PC-3 (cell line): Measurements from ENCODE around the gene SHROOM2. TPM values are rescaled to one million over a fixed set of nuclear protein-coding genes. Genes with fewer than 3 reads are reported as not detected.

Experiments used
- ATAC-seq: fragments of 200-7000 bp; cut with Tn5 transposase; 2 replicates; pipeline ENCODE4 v1.9.1; 2020; ENCODE audit warnings: mild to moderate bottlenecking, moderate library complexity
- BruUV-seq: library from RNA; stranded (reverse); fragments of 400-500 nt; replicated peaks from 2 replicates; lab custom pipeline; 2021; lab: Mats Ljungman, UMichigan
- CTCF ChIA-PET: fragments of 300-600 bp; sonication (Branson Sonifier 250); formaldehyde crosslinking; loops from one replicate; lab custom pipeline; 2022; ENCODE audit warnings: antibody characterized with exemption; lab: Charles Lee
- POLR2A ChIA-PET: fragments of 300-600 bp; sonication (Branson Sonifier 250); formaldehyde crosslinking; loops from one replicate; lab custom pipeline; 2022; ENCODE audit warnings: antibody characterized with exemption; ENCODE audit not compliant: unreplicated experiment; lab: Charles Lee
- DNase-seq: peaks from one replicate; pipeline ENCODE4 v3.0.0-alpha.2; 2015
- H2AFZ ChIP-seq: fragments of 300-600 bp; sonication (generic); 2 replicates; pipeline ENCODE4 v1.6.0; 2016; ENCODE audit warnings: antibody characterized with exemption, low read length
- H3F3A ChIP-seq: fragments of 300-600 bp; sonication (generic); one replicate; pipeline ENCODE4 v1.6.0; 2017; ENCODE audit warnings: antibody characterized with exemption, low read length, control low read depth, mild to moderate bottlenecking; ENCODE audit not compliant: unreplicated experiment
- H3K27ac ChIP-seq: fragments of 300-600 bp; sonication (generic); 2 replicates; pipeline ENCODE4 v1.5.1; 2016; ENCODE audit warnings: mild to moderate bottlenecking, low read length
- H3K27me3 ChIP-seq: fragments of 300-600 bp; sonication (generic); 2 replicates; pipeline ENCODE4 v1.6.1; 2016; ENCODE audit warnings: low read length, mixed read lengths
- H3K36me3 ChIP-seq: fragments of 300-600 bp; sonication (generic); 2 replicates; pipeline ENCODE4 v1.6.1; 2016; ENCODE audit warnings: low read depth, mixed run types, low read length, mixed read lengths
- H3K4me1 ChIP-seq: fragments of 300-600 bp; sonication (generic); 2 replicates; pipeline ENCODE4 v1.5.1; 2016; ENCODE audit warnings: low read length; ENCODE audit not compliant: insufficient read depth
- H3K4me2 ChIP-seq: fragments of 300-600 bp; sonication (generic); 2 replicates; pipeline ENCODE4 v1.6.0; 2016; ENCODE audit warnings: low read length
- H3K4me3 ChIP-seq: fragments of 300-600 bp; sonication (generic); 2 replicates; pipeline ENCODE4 v1.5.1; 2016; ENCODE audit warnings: mild to moderate bottlenecking, low read length, mixed read lengths
- H3K79me2 ChIP-seq: fragments of 300-600 bp; sonication (generic); 2 replicates; pipeline ENCODE4 v1.6.1; 2017; ENCODE audit warnings: low read length, mixed read lengths
- H3K9ac ChIP-seq: fragments of 300-600 bp; sonication (generic); 2 replicates; pipeline ENCODE4 v1.6.0; 2016; ENCODE audit warnings: mild to moderate bottlenecking, low read length
- H3K9me2 ChIP-seq: fragments of 300-600 bp; sonication (generic); replicated peaks from 2 replicates; pipeline ENCODE4 v1.6.1; 2016; ENCODE audit warnings: mixed run types, low read length, mixed read lengths
- H3K9me3 ChIP-seq: fragments of 300-600 bp; sonication (generic); 2 replicates; pipeline ENCODE4 v1.6.1; 2016; ENCODE audit warnings: low read length, mixed read lengths
- H4K20me1 ChIP-seq: fragments of 300-600 bp; sonication (generic); 2 replicates; pipeline ENCODE4 v1.6.1; 2016; ENCODE audit warnings: low read length, mixed read lengths
- CTCF ChIP-seq: fragments of 300-600 bp; sonication (generic); conservative IDR thresholded peaks from 2 replicates; pipeline ENCODE4 v1.5.1; 2017; ENCODE audit warnings: antibody characterized with exemption, low read depth, mild to moderate bottlenecking, low read length
- EZH2 ChIP-seq: fragments of 300-600 bp; sonication (generic); IDR thresholded peaks from one replicate; pipeline ENCODE4 v1.6.1; 2017; ENCODE audit warnings: antibody characterized with exemption, mild to moderate bottlenecking, low read length; ENCODE audit not compliant: unreplicated experiment
- EZH2phosphoT487 ChIP-seq: fragments of 300-600 bp; sonication (generic); IDR thresholded peaks from 2 replicates; pipeline ENCODE4 v1.6.1; 2018; ENCODE audit warnings: mild to moderate bottlenecking, antibody characterized with exemption, low read length, borderline replicate concordance
- intact Hi-C: fragments of 100-400 bp; cut with micrococcal nuclease; formaldehyde crosslinking; loops from 2 replicates; pipeline ENCODE4 v1.9.0; 2023
- total RNA-seq: library from RNA; depleted of rRNA; stranded (reverse); fragments of >200 nt; gene quantifications from 2 replicates; pipeline ENCODE4 v1.2.3, GENCODE V29; 2014

The SHROOM2 gene
- total RNA-seq, 1 experiment from 2014 or later = 6.5 TPM

DNA sequence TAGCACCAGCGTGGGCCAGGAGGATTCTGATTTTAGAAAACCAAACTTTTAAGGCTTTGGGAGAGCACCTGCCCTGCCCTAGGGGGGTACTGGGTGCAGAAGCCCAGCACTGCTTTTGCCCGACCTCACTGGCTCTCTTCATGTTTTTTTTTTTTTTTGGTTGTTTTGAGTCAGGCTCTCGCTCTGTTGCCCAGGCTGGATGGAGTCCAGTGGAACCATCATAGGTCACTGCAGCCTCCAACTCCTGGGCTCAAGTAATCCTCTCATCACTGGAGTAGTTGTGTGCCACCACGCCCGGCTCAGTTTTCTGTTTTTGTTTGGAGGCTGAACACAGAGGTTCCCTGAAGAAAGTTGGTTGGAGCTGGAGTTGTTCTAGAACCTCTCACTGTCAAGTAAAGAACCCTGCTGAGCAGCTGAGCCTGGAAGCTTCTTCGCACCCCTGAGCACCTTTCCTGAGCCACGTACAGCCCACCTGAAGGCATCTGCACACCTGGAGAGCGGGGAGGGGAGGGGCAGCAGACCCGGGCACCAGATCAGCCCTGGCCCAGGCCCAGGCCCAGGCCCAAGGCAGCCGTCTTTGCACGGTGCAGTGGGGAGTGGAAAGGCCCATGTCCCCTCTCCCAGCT is 49.5 kb downstream of the SHROOM2 start:
- H3K79me2 ChIP-seq = 0 out of 2 replicates have a peak, but pooled peaks cover 5% of the 10 kb centered on the region
- no peaks in the 10 kb centered on the region for H4K20me1 ChIP-seq
- no peak overlapping the region for H3K4me2 ChIP-seq
- H2AFZ ChIP-seq = no peak overlapping the region
- no peak for TF ChIP-seq EZH2phosphoT487
- TF ChIP-seq CTCF = no peak
- TF ChIP-seq EZH2 = no peak
- CTCF ChIA-PET = no interaction called here
- H3K36me3 ChIP-seq = no peaks in the 10 kb centered on the region
- POLR2A ChIA-PET = no interaction called here
- no peaks in the 10 kb centered on the region for H3K27me3 ChIP-seq
- no peak overlapping the region for H3K9ac ChIP-seq
- H3K4me3 ChIP-seq = no peak overlapping the region
- no peaks in the 10 kb centered on the region for H3F3A ChIP-seq
- no peak for DNase-seq
- BruUV-seq = no TSS peak
- H3K9me2 ChIP-seq = no peaks in the 10 kb centered on the region
- no peak overlapping the region for H3K27ac ChIP-seq
- peaks cover 4% of the 10 kb centered on the region; the same call in 1 of the 2 replicates for H3K4me1 ChIP-seq
- ATAC-seq = no peak
- no peaks in the 10 kb centered on the region for H3K9me3 ChIP-seq
- intact Hi-C loops = no loop called here

- no peaks in the 10 kb centered on the region for H3K9me2 ChIP-seq
- H3K79me2 ChIP-seq = no peaks in the 10 kb centered on the region
- H3K4me3 ChIP-seq = no peak overlapping the region
- intact Hi-C loops = loop anchor here (10.0 kb wide), 1 partner anchor 58 kb away; the partner anchor contains the start of gene SHROOM2
- H3K4me2 ChIP-seq = no peak overlapping the region
- POLR2A ChIA-PET = no interaction called here
- TF ChIP-seq EZH2 = no peak
- no peak for TF ChIP-seq CTCF
- no peak for TF ChIP-seq EZH2phosphoT487
- no peaks in the 10 kb centered on the region for H3F3A ChIP-seq
- ATAC-seq (no peak), DNase-seq (no peak)
- peaks cover 11% of the 10 kb centered on the region for H3K4me1 ChIP-seq
- CTCF ChIA-PET = no interaction called here
- H3K27me3 ChIP-seq = no peaks in the 10 kb centered on the region
- H3K9me3 ChIP-seq = no peaks in the 10 kb centered on the region
- BruUV-seq = no TSS peak
- no peaks in the 10 kb centered on the region for H3K36me3 ChIP-seq
- no peak overlapping the region for H2AFZ ChIP-seq
- no peak overlapping the region for H3K9ac ChIP-seq
- H3K27ac ChIP-seq = no peak overlapping the region
- no peaks in the 10 kb centered on the region for H4K20me1 ChIP-seq
These were observed 56.3 kb downstream of the SHROOM2 start for GRCh38 chrX:9842541-9842940.

DNA sequence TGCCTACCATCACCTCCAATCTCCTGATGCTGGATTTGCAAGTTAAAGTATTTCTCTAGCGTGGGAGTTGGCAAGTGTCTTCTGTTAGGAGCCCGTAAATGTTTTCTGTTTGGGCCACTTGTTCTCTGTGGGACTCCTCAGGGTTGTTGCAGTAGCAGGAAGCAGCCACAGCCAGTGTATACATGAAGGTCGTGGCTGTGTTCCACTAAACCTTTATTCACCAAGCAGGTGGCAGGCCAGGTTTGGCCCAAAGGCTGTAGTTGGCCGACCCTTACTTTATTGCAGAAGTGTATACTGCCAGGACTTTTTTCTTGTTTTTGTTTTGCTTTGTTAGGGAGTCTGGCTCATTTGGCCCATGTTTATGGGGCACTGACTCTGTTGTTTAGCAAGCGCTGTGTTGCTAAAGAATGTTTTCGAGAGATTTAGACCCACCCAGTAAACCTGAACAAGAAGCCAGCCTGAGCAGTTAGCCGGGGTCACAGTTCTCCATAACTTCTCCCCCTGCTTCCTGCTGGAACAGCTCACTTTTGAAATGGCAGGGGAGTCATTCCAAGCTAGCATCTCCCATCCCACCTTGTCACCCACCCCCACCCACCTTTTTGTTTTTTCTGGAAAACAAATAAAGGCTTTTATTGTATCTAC is 58.8 kb downstream of the SHROOM2 start:
- intact Hi-C loops = loop anchor here (10.0 kb wide), 1 partner anchor 60 kb away; the partner anchor contains the start of gene SHROOM2
- ChIA-PET CTCF (no interaction called here), POLR2A (no interaction called here)
- Histone ChIP-seq H2AFZ (no peak overlapping the region), H3K27me3 (no peaks in the 10 kb centered on the region), H3K36me3 (no peaks in the 10 kb centered on the region), H3K79me2 (no peaks in the 10 kb centered on the region), H3K27ac (no peak overlapping the region), H3K4me2 (no peak overlapping the region), H3K4me3 (no peak overlapping the region), H3K9me2 (no peaks in the 10 kb centered on the region), H3K9ac (no peak overlapping the region), H3F3A (no peaks in the 10 kb centered on the region), H3K4me1 (peaks cover 15% of the 10 kb centered on the region), H3K9me3 (no peaks in the 10 kb centered on the region), H4K20me1 (no peaks in the 10 kb centered on the region)
- TF ChIP-seq EZH2phosphoT487 (no peak), CTCF (no peak), EZH2 (no peak)
- DNase-seq (no peak), ATAC-seq (no peak)
- no TSS peak for BruUV-seq
